Central memory CD8-positive, alpha-beta T cell (primary cell): ENCODE measurements around the gene SPIRE1.
"Not testable (repeated sequence)": the region's sequence is repeated elsewhere in the genome, so short reads cannot be mapped to it uniquely, and the experiment has no call there.

Experiments
- ATAC-seq: fragments of 150-1000 bp; cut with Tn5 transposase; replicated peaks from 2 replicates; pipeline ENCODE4 v1.10.0; 2022; ENCODE audit warnings: mild to moderate bottlenecking, moderate FRiP score, moderate number of reproducible peaks; ENCODE audit not compliant: poor library complexity, severe bottlenecking; ENCODE audit errors: extremely low read depth
- DNase-seq, 2 donors: peaks; one replicate each; pipeline ENCODE4 v3.0.0; 2021; ENCODE audit warnings: low spot score in 2 of 2
- H3K27ac Mint-ChIP-seq: one replicate; pipeline ENCODE4 v1.8.0; 2022; ENCODE audit warnings: low read depth, mild to moderate bottlenecking, moderate library complexity, mixed read lengths
- H3K27me3 Mint-ChIP-seq: one replicate; pipeline ENCODE4 v1.8.0; 2022; ENCODE audit warnings: mixed read lengths
- H3K36me3 Mint-ChIP-seq: one replicate; pipeline ENCODE4 v1.8.0; 2022; ENCODE audit warnings: mild to moderate bottlenecking, moderate library complexity, mixed read lengths; ENCODE audit not compliant: insufficient read depth
- H3K4me1 Mint-ChIP-seq: one replicate; pipeline ENCODE4 v1.8.0; 2022; ENCODE audit warnings: mixed read lengths
- H3K4me3 Mint-ChIP-seq: one replicate; pipeline ENCODE4 v1.8.0; 2022; ENCODE audit warnings: mild to moderate bottlenecking, moderate library complexity, mixed read lengths
- H3K9me3 Mint-ChIP-seq: one replicate; pipeline ENCODE4 v1.8.0; 2022; ENCODE audit warnings: mixed read lengths

SPIRE1 gene

GRCh38 chr18:12585218-12585617 lies 72.7 kb downstream of the SPIRE1 start:
- no peaks in the 10 kb centered on the region for H3K36me3 Mint-ChIP-seq
- no peak for ATAC-seq
- H3K9me3 Mint-ChIP-seq = no peaks in the 10 kb centered on the region
- no peaks in the 10 kb centered on the region for H3K4me1 Mint-ChIP-seq
- H3K4me3 Mint-ChIP-seq = no peak overlapping the region
- H3K27me3 Mint-ChIP-seq = no peaks in the 10 kb centered on the region
- DNase-seq = no peak
- no peak overlapping the region for H3K27ac Mint-ChIP-seq

GRCh38 chr18:12580630-12581342 lies 77.1 kb downstream of the SPIRE1 start:
- ATAC-seq (no peak), DNase-seq (no peak)
- no peaks in the 10 kb centered on the region for H3K36me3 Mint-ChIP-seq
- no peaks in the 10 kb centered on the region for H3K27me3 Mint-ChIP-seq
- H3K4me1 Mint-ChIP-seq = no peaks in the 10 kb centered on the region
- no peaks in the 10 kb centered on the region for H3K9me3 Mint-ChIP-seq
- H3K27ac Mint-ChIP-seq = no peak overlapping the region
- H3K4me3 Mint-ChIP-seq = no peak overlapping the region

- ATAC-seq (no peak), DNase-seq (no peak)
- no peaks in the 10 kb centered on the region for H3K9me3 Mint-ChIP-seq
- H3K27me3 Mint-ChIP-seq = no peaks in the 10 kb centered on the region
- no peaks in the 10 kb centered on the region for H3K4me1 Mint-ChIP-seq
- no peaks in the 10 kb centered on the region for H3K36me3 Mint-ChIP-seq
- H3K27ac Mint-ChIP-seq = no peak overlapping the region
- no peak overlapping the region for H3K4me3 Mint-ChIP-seq
Measured at GRCh38 chr18:12579775-12580174, 78.1 kb downstream of the SPIRE1 start.

- no peaks in the 10 kb centered on the region for H3K4me1 Mint-ChIP-seq
- DNase-seq (no peak), ATAC-seq (no peak)
- no peak overlapping the region for H3K4me3 Mint-ChIP-seq
- H3K27ac Mint-ChIP-seq = no peak overlapping the region
- H3K36me3 Mint-ChIP-seq = no peaks in the 10 kb centered on the region
- no peaks in the 10 kb centered on the region for H3K9me3 Mint-ChIP-seq
- no peaks in the 10 kb centered on the region for H3K27me3 Mint-ChIP-seq
Measured at GRCh38 chr18:12577848-12578247, 80.1 kb downstream of the SPIRE1 start.

GRCh38 chr18:12574494-12575185 lies 83.3 kb downstream of the SPIRE1 start:
- Mint-ChIP-seq H3K27ac (no peak overlapping the region), H3K4me3 (no peak overlapping the region), H3K9me3 (no peaks in the 10 kb centered on the region), H3K27me3 (no peaks in the 10 kb centered on the region), H3K4me1 (no peaks in the 10 kb centered on the region), H3K36me3 (no peaks in the 10 kb centered on the region)
- DNase-seq (no peak), ATAC-seq (no peak)

GRCh38 chr18:12571630-12572029 lies 86.3 kb downstream of the SPIRE1 start:
- H3K9me3 Mint-ChIP-seq = no peaks in the 10 kb centered on the region
- H3K27ac Mint-ChIP-seq = no peak overlapping the region
- H3K4me1 Mint-ChIP-seq = no peaks in the 10 kb centered on the region
- ATAC-seq (no peak), DNase-seq (no peak)
- H3K27me3 Mint-ChIP-seq = no peaks in the 10 kb centered on the region
- no peak overlapping the region for H3K4me3 Mint-ChIP-seq
- no peaks in the 10 kb centered on the region for H3K36me3 Mint-ChIP-seq

GRCh38 chr18:12569791-12570190 lies 88.1 kb downstream of the SPIRE1 start:
- ATAC-seq = no peak

GRCh38 chr18:12567849-12568248 lies 90.1 kb downstream of the SPIRE1 start:
- no peak for ATAC-seq
- H3K4me1 Mint-ChIP-seq = no peaks in the 10 kb centered on the region
- H3K9me3 Mint-ChIP-seq = no peaks in the 10 kb centered on the region
- no peak overlapping the region for H3K27ac Mint-ChIP-seq
- no peak for DNase-seq
- H3K4me3 Mint-ChIP-seq = no peak overlapping the region
- no peaks in the 10 kb centered on the region for H3K36me3 Mint-ChIP-seq
- H3K27me3 Mint-ChIP-seq = peaks cover 23% of the 10 kb centered on the region

More at GRCh38 chr18:12569791-12570190, 88.1 kb downstream of the SPIRE1 start:
- Mint-ChIP-seq H3K4me1 (no peaks in the 10 kb centered on the region), H3K4me3 (no peak overlapping the region), H3K27ac (no peak overlapping the region), H3K36me3 (no peaks in the 10 kb centered on the region), H3K27me3 (peaks cover 4% of the 10 kb centered on the region), H3K9me3 (no peaks in the 10 kb centered on the region)
- DNase-seq = no peak

- peaks cover 32% of the 10 kb centered on the region for H3K27me3 Mint-ChIP-seq
- no peaks in the 10 kb centered on the region for H3K36me3 Mint-ChIP-seq
- H3K27ac Mint-ChIP-seq = no peak overlapping the region
- H3K4me3 Mint-ChIP-seq = no peak overlapping the region
- DNase-seq (no peak), ATAC-seq (no peak)
- no peaks in the 10 kb centered on the region for H3K4me1 Mint-ChIP-seq
- H3K9me3 Mint-ChIP-seq = no peaks in the 10 kb centered on the region
Measured at GRCh38 chr18:12564861-12565260, 93.0 kb downstream of the SPIRE1 start.

- no peak for ATAC-seq
Measured at GRCh38 chr18:12564378-12564777, 93.5 kb downstream of the SPIRE1 start.

GRCh38 chr18:12560600-12560999 lies 97.3 kb downstream of the SPIRE1 start:
- H3K9me3 Mint-ChIP-seq, H3K36me3 Mint-ChIP-seq, H3K4me1 Mint-ChIP-seq, H3K4me3 Mint-ChIP-seq, H3K27ac Mint-ChIP-seq, ATAC-seq, DNase-seq: not testable (repeated sequence)
- peaks cover 36% of the 10 kb centered on the region for H3K27me3 Mint-ChIP-seq

More at GRCh38 chr18:12564378-12564777, 93.5 kb downstream of the SPIRE1 start:
- Mint-ChIP-seq H3K9me3 (no peaks in the 10 kb centered on the region), H3K27ac (no peak overlapping the region), H3K4me3 (no peak overlapping the region), H3K4me1 (no peaks in the 10 kb centered on the region), H3K27me3 (peaks cover 36% of the 10 kb centered on the region), H3K36me3 (no peaks in the 10 kb centered on the region)
- DNase-seq = no peak

- Mint-ChIP-seq H3K36me3 (no peaks in the 10 kb centered on the region), H3K4me3 (no peak overlapping the region), H3K27me3 (peaks cover 35% of the 10 kb centered on the region), H3K27ac (no peak overlapping the region), H3K9me3 (no peaks in the 10 kb centered on the region), H3K4me1 (no peaks in the 10 kb centered on the region)
- ATAC-seq (no peak), DNase-seq (no peak)
Measured at GRCh38 chr18:12559319-12559718, 98.6 kb downstream of the SPIRE1 start.
